ENCODE data around the gene COL5A2.

- TF ChIP-seq POLR2A (IDR thresholded peaks at IDR 0.05): no peak
- TF ChIP-seq CTCF (IDR thresholded peaks at IDR 0.05): no peak
Measured at GRCh38 chr2:189176516-189176915, 3.0 kb downstream of the COL5A2 start.

Data from adrenal gland (tissue), 5 donors.